ENCODE results near the gene TBC1D1. TPM values are rescaled to one million over a fixed set of nuclear protein-coding genes. Genes with fewer than 3 reads are reported as not detected.

The TBC1D1 gene
- total RNA-seq, 1 donor from 2014 or later = 47.1 TPM

- Histone ChIP-seq H3K4me3 (ENCODE audit: low read depth, low read length) (no peak overlapping the region), H3K27me3 (ENCODE audit: control insufficient read depth, insufficient read depth, low read length) (no peaks in the 10 kb centered on the region), H3K36me3 (ENCODE audit: control insufficient read depth, insufficient read depth, low read length) (peaks cover 5% of the 10 kb centered on the region)
- no peak for DNase-seq (ENCODE audit: low read depth)
- FAIRE-seq = no peak
- no peak for TF ChIP-seq CTCF (IDR thresholded peaks at IDR 0.05; ENCODE audit: insufficient read depth, low read length, severe bottlenecking)
These were observed 23.8 kb upstream of the TBC1D1 start for GRCh38 chr4:37867102-37867501.

- H3K4me3 ChIP-seq (ENCODE audit: low read depth, low read length) = no peak overlapping the region
- DNase-seq (ENCODE audit: low read depth) (no peak), FAIRE-seq (no peak)
- no peaks in the 10 kb centered on the region for H3K27me3 ChIP-seq (ENCODE audit: control insufficient read depth, insufficient read depth, low read length)
- H3K36me3 ChIP-seq (ENCODE audit: control insufficient read depth, insufficient read depth, low read length) = peaks cover 3% of the 10 kb centered on the region
- no peak for TF ChIP-seq CTCF (IDR thresholded peaks at IDR 0.05; ENCODE audit: insufficient read depth, low read length, severe bottlenecking)
These were observed 22.6 kb upstream of the TBC1D1 start for GRCh38 chr4:37868238-37868637.

- TF ChIP-seq CTCF (IDR thresholded peaks at IDR 0.05; ENCODE audit: insufficient read depth, low read length, severe bottlenecking) = no peak
- DNase-seq (ENCODE audit: low read depth) (peak; percentile 5), FAIRE-seq (no peak)
- Histone ChIP-seq H3K36me3 (ENCODE audit: control insufficient read depth, insufficient read depth, low read length) (peaks cover 2% of the 10 kb centered on the region), H3K4me3 (ENCODE audit: low read depth, low read length) (no peak overlapping the region), H3K27me3 (ENCODE audit: control insufficient read depth, insufficient read depth, low read length) (no peaks in the 10 kb centered on the region)
These were observed 18.4 kb upstream of the TBC1D1 start for GRCh38 chr4:37872310-37872988.

- FAIRE-seq (no peak), DNase-seq (ENCODE audit: low read depth) (peak; percentile 90)
- no peaks in the 10 kb centered on the region for H3K27me3 ChIP-seq (ENCODE audit: control insufficient read depth, insufficient read depth, low read length)
- TF ChIP-seq CTCF (IDR thresholded peaks at IDR 0.05; ENCODE audit: insufficient read depth, low read length, severe bottlenecking) = no peak
- no peak overlapping the region for H3K4me3 ChIP-seq (ENCODE audit: low read depth, low read length)
- peaks cover 2% of the 10 kb centered on the region for H3K36me3 ChIP-seq (ENCODE audit: control insufficient read depth, insufficient read depth, low read length)
These were observed 17.5 kb upstream of the TBC1D1 start for GRCh38 chr4:37873386-37873785.

- Histone ChIP-seq H3K4me3 (ENCODE audit: low read depth, low read length) (no peak overlapping the region), H3K36me3 (ENCODE audit: control insufficient read depth, insufficient read depth, low read length) (no peaks in the 10 kb centered on the region), H3K27me3 (ENCODE audit: control insufficient read depth, insufficient read depth, low read length) (no peaks in the 10 kb centered on the region)
- no peak for TF ChIP-seq CTCF (IDR thresholded peaks at IDR 0.05; ENCODE audit: insufficient read depth, low read length, severe bottlenecking)
- FAIRE-seq (no peak), DNase-seq (ENCODE audit: low read depth) (no peak)
These were observed 14.7 kb upstream of the TBC1D1 start for GRCh38 chr4:37876156-37876555.

- H3K4me3 ChIP-seq (ENCODE audit: low read depth, low read length) = no peak overlapping the region
- no peak for TF ChIP-seq CTCF (IDR thresholded peaks at IDR 0.05; ENCODE audit: insufficient read depth, low read length, severe bottlenecking)
- FAIRE-seq (no peak), DNase-seq (ENCODE audit: low read depth) (no peak)
- no peaks in the 10 kb centered on the region for H3K27me3 ChIP-seq (ENCODE audit: control insufficient read depth, insufficient read depth, low read length)
- no peaks in the 10 kb centered on the region for H3K36me3 ChIP-seq (ENCODE audit: control insufficient read depth, insufficient read depth, low read length)
These were observed 11.5 kb upstream of the TBC1D1 start for GRCh38 chr4:37879365-37879764.
